Inferior parietal cortex (tissue), 1 donor: Measurements from ENCODE around the gene MYCT1.
A peak's percentile ranks its signal among the peaks of the same experiment; 100 is the strongest.

ENCODE experiments used
- DNase-seq: peaks from one replicate; pipeline ENCODE4 v3.0.0-alpha.2; 2016; ENCODE audit errors: extremely low spot score

The MYCT1 gene

GRCh38 chr6:152721956-152722355 lies 24.3 kb downstream of the MYCT1 start:
- no peak for DNase-seq

- no peak for DNase-seq
Measured at GRCh38 chr6:152723398-152723797, 25.7 kb downstream of the MYCT1 start.

GRCh38 chr6:152726313-152726712 lies 28.6 kb downstream of the MYCT1 start:
- DNase-seq = no peak

- DNase-seq = no peak
Measured at GRCh38 chr6:152727507-152727906, 29.8 kb downstream of the MYCT1 start.

- no peak for DNase-seq
Measured at GRCh38 chr6:152734630-152735029, 36.9 kb downstream of the MYCT1 start.

GRCh38 chr6:152736687-152737273 lies 39.1 kb downstream of the MYCT1 start:
- DNase-seq = no peak

GRCh38 chr6:152745509-152746171 lies 47.9 kb downstream of the MYCT1 start:
- DNase-seq = no peak

- no peak for DNase-seq
Measured at GRCh38 chr6:152746172-152746553, 48.5 kb downstream of the MYCT1 start.

- DNase-seq = peak; percentile 65
Measured at GRCh38 chr6:152748843-152749242, 51.1 kb downstream of the MYCT1 start.

- no peak for DNase-seq
Measured at GRCh38 chr6:152749336-152749735, 51.6 kb downstream of the MYCT1 start.

- no peak for DNase-seq
Measured at GRCh38 chr6:152750694-152751093, 53.0 kb downstream of the MYCT1 start, which contains the start of gene VIP. Gene VIP, plus strand, starts transcription at chr6:152750797. Its CDS starts 1,381 bp downstream, at chr6:152752178.

GRCh38 chr6:152765331-152765730 lies 67.6 kb downstream of the MYCT1 start:
- no peak for DNase-seq

GRCh38 chr6:152769159-152769558 lies 71.5 kb downstream of the MYCT1 start:
- no peak for DNase-seq

GRCh38 chr6:152769993-152770392 lies 72.3 kb downstream of the MYCT1 start:
- DNase-seq = no peak

- DNase-seq = no peak
Measured at GRCh38 chr6:152771061-152771687, 73.5 kb downstream of the MYCT1 start.
